ENCODE measurements around the gene SERPINA3.

GRCh38 chr14:94638961-94639817, 27.0 kb downstream of the SERPINA3 start:
- TF ChIP-seq, protein P1, sequence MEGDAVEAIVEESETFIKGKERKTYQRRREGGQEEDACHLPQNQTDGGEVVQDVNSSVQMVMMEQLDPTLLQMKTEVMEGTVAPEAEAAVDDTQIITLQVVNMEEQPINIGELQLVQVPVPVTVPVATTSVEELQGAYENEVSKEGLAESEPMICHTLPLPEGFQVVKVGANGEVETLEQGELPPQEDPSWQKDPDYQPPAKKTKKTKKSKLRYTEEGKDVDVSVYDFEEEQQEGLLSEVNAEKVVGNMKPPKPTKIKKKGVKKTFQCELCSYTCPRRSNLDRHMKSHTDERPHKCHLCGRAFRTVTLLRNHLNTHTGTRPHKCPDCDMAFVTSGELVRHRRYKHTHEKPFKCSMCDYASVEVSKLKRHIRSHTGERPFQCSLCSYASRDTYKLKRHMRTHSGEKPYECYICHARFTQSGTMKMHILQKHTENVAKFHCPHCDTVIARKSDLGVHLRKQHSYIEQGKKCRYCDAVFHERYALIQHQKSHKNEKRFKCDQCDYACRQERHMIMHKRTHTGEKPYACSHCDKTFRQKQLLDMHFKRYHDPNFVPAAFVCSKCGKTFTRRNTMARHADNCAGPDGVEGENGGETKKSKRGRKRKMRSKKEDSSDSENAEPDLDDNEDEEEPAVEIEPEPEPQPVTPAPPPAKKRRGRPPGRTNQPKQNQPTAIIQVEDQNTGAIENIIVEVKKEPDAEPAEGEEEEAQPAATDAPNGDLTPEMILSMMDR (IDR thresholded peaks at IDR 0.05; ENCODE audit: low read depth, low read length, poor library complexity, severe bottlenecking), result no peak
- no peak for TF ChIP-seq EZH2phosphoT487 (IDR thresholded peaks at IDR 0.05; ENCODE audit: borderline replicate concordance, low read length)

All from DOHH2 (cell line).